ENCODE data around the gene CHRND.

DNA sequence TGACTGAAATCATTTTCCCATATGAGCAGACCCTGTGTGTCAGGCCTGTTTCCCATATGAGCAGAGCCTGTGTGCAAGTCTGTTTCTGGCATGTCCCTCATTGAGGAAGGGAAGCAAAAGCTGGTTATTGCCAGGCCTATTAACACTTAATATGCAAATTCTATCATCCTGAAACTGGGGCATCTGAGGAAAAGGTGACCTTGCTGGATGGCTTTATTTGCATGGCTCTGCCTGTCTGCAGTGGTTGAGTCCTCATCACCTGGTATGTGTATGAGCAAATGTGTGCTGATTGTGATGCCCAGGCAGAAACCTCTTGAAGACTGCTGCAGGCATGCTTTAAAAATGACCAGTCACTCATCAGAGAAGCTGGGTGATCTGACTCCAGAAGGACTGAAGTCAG is 55.8 kb downstream of the CHRND start:
- TF ChIP-seq, protein P1, sequence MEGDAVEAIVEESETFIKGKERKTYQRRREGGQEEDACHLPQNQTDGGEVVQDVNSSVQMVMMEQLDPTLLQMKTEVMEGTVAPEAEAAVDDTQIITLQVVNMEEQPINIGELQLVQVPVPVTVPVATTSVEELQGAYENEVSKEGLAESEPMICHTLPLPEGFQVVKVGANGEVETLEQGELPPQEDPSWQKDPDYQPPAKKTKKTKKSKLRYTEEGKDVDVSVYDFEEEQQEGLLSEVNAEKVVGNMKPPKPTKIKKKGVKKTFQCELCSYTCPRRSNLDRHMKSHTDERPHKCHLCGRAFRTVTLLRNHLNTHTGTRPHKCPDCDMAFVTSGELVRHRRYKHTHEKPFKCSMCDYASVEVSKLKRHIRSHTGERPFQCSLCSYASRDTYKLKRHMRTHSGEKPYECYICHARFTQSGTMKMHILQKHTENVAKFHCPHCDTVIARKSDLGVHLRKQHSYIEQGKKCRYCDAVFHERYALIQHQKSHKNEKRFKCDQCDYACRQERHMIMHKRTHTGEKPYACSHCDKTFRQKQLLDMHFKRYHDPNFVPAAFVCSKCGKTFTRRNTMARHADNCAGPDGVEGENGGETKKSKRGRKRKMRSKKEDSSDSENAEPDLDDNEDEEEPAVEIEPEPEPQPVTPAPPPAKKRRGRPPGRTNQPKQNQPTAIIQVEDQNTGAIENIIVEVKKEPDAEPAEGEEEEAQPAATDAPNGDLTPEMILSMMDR (conservative IDR thresholded peaks at IDR 0.05; ENCODE audit: low read depth in 2 of 2), result no peak
- no peak for TF ChIP-seq ZNF331 (CRISPR knock-in tag; IDR thresholded peaks at IDR 0.05; ENCODE audit: low read depth)
- TF ChIP-seq EZH2 (IDR thresholded peaks at IDR 0.05; ENCODE audit: low read depth, unreplicated experiment), result no peak
- no peak for TF ChIP-seq POLR2AphosphoS5 (IDR thresholded peaks at IDR 0.05; ENCODE audit: low read depth)

Measured in GM23338 (cell line).